ENCODE data around the gene CGB5.

CGB5 gene

DNA sequence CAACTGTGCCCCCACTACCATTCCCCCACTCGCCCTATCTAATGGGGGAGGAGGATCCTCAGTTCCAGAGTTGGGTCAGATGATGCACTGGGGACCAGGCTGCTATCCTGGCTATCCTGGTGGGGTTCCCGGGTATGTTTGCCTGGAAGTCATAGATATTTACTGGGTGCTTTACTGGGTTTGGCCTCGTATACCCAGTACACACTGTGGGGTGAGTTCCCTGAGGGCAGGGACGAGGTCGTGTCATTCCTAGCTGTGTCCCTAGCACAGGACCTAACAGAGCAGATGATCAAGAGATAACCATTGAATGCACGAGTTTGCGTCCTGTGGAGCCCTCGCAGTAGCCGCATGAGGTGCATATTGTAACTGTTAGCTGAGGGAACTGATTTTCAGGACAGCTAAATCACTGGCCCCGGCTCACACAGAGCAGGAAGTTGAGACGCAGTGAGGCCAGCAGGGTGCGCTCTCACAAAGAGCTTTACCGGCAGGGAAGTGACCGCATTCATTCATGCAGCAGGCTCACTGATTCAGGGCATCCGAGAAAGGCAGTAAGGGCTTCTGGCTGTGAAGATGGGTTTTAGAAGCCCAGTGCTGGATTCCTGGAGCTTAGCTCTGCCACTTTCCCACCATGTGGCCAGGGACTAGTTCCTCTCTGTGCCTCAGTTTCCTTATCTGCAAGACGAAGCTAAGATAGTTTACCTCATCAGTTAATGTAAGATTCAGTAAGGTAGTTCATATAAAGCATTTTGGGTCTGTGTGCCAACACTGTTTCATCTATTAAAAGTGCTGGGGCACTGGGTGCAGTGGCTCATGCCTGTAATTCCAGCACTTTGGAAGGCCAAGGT, 43.9 kb upstream of the CGB5 start:
- Histone ChIP-seq H3K36me3 (ENCODE audit: control insufficient read depth in 2 of 2, insufficient read depth in 1 of 2, low read length in 2 of 2) (peaks cover 42 to 47% of the 10 kb centered on the region in 2 experiments), H3K4me3 (ENCODE audit: low read depth, low read length) (no peak overlapping the region), H3K4me1 (ENCODE audit: control insufficient read depth, insufficient read depth, low read length) (0 out of 2 replicates have a peak, but pooled peaks cover 3% of the 10 kb centered on the region), H3K9me3 (ENCODE audit: control insufficient read depth, insufficient read depth, low read depth, low read length) (no peaks in the 10 kb centered on the region), H3K27ac (ENCODE audit: extremely low read depth, low read depth, low read length) (no peak overlapping the region)
- ChIA-PET CTCF (interaction anchor here (0.6 to 5.5 kb wide), 53 partner anchors 11 to 847 kb away, joined by 3 to 133 read pairs (median 4); partner anchors contain the start of genes BAX and KCNA7), POLR2A (interaction anchor here (0.5 to 1.4 kb wide), 10 partner anchors 10 to 354 kb away, joined by 3 to 7 read pairs (median 3); partner anchors contain the start of gene IZUMO1)
- TF ChIP-seq TRIM28 (IDR thresholded peaks at IDR 0.05; ENCODE audit: borderline replicate concordance, low read length) = 0 out of 2 replicates have a peak, but pooled peaks have one; percentile 13
- peak; percentile 59; the same call in 1 of the 2 replicates for TF ChIP-seq CTCF (tag by site-specific recombination; IDR thresholded peaks at IDR 0.05)
- no peak for TF ChIP-seq ZBTB6 (tag by site-specific recombination; IDR thresholded peaks at IDR 0.05)
- no peak for TF ChIP-seq ZFHX2 (tag by site-specific recombination; conservative IDR thresholded peaks at IDR 0.05)
- TF ChIP-seq ZNF654 (tag by site-specific recombination; IDR thresholded peaks at IDR 0.05; ENCODE audit: low read depth) = peak; percentile 41
- TF ChIP-seq ZNF24 (tag by site-specific recombination; IDR thresholded peaks at IDR 0.05) = peak; percentile 59; the same call in 1 of the 2 replicates
- TF ChIP-seq, protein P1, sequence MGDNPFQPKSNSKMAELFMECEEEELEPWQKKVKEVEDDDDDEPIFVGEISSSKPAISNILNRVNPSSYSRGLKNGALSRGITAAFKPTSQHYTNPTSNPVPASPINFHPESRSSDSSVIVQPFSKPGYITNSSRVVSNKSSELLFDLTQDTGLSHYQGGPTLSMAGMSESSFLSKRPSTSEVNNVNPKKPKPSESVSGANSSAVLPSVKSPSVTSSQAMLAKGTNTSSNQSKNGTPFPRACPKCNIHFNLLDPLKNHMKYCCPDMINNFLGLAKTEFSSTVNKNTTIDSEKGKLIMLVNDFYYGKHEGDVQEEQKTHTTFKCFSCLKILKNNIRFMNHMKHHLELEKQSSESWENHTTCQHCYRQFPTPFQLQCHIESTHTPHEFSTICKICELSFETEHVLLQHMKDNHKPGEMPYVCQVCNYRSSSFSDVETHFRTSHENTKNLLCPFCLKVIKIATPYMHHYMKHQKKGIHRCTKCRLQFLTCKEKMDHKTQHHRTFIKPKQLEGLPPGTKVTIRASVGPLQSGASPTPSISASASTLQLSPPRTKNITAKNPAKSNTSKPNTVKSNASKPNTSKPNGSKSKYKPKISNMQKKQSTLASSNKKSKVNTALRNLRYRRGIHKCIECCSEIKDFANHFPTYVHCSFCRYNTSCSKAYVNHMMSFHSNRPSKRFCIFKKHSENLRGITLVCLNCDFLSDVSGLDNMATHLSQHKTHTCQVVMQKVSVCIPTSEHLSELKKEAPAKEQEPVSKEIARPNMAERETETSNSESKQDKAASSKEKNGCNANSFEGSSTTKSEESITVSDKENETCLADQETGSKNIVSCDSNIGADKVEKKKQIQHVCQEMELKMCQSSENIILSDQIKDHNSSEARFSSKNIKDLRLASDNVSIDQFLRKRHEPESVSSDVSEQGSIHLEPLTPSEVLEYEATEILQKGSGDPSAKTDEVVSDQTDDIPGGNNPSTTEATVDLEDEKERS (tag by site-specific recombination; IDR thresholded peaks at IDR 0.05) = no peak
- no peak for TF ChIP-seq ZBTB21 (tag by site-specific recombination; IDR thresholded peaks at IDR 0.05)
- TF ChIP-seq ZNF660 (tag by site-specific recombination; IDR thresholded peaks at IDR 0.05) = peak; percentile 78; the same call in 1 of the 2 replicates
- TF ChIP-seq, protein P2, sequence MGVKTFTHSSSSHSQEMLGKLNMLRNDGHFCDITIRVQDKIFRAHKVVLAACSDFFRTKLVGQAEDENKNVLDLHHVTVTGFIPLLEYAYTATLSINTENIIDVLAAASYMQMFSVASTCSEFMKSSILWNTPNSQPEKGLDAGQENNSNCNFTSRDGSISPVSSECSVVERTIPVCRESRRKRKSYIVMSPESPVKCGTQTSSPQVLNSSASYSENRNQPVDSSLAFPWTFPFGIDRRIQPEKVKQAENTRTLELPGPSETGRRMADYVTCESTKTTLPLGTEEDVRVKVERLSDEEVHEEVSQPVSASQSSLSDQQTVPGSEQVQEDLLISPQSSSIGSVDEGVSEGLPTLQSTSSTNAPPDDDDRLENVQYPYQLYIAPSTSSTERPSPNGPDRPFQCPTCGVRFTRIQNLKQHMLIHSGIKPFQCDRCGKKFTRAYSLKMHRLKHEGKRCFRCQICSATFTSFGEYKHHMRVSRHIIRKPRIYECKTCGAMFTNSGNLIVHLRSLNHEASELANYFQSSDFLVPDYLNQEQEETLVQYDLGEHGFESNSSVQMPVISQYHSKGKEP (tag by site-specific recombination; IDR thresholded peaks at IDR 0.05) = peak; percentile 58; the same call in 1 of the 2 replicates
- TF ChIP-seq MZF1 (tag by site-specific recombination; IDR thresholded peaks at IDR 0.05; ENCODE audit: borderline replicate concordance) = no peak
- TF ChIP-seq, protein P3, sequence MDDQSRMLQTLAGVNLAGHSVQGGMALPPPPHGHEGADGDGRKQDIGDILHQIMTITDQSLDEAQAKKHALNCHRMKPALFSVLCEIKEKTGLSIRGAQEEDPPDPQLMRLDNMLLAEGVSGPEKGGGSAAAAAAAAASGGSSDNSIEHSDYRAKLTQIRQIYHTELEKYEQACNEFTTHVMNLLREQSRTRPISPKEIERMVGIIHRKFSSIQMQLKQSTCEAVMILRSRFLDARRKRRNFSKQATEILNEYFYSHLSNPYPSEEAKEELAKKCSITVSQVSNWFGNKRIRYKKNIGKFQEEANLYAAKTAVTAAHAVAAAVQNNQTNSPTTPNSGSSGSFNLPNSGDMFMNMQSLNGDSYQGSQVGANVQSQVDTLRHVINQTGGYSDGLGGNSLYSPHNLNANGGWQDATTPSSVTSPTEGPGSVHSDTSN (CRISPR knock-in tag; IDR thresholded peaks at IDR 0.05) = no peak
- TF ChIP-seq ZIC2 (tag by site-specific recombination; IDR thresholded peaks at IDR 0.05) = peak; percentile 79

DNA sequence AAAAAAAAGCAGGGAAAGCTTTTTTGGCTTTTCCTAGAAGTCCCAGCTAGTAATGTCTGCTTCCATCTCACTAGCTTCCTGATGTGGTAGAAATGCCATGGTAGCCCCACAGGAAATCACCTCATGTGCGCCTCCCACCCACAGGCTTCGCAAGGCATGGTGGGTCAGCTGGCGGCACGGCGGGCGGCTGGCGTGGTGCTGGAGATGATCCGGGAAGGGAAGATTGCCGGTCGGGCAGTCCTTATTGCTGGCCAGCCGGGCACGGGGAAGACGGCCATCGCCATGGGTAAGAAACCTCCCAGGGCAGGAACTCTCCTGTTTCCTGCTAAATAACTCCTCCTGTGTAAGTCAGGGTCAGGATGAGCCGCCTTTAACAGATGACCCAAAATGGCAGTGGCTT, 39.5 kb upstream of the CGB5 start:
- no peak overlapping the region for H3K4me3 ChIP-seq (ENCODE audit: low read depth, low read length)
- POLR2A ChIA-PET = no interaction called here
- H3K4me1 ChIP-seq (ENCODE audit: control insufficient read depth, insufficient read depth, low read length) = no peaks in the 10 kb centered on the region
- CTCF ChIA-PET = interaction anchor here (1.0 to 3.2 kb wide), 3 partner anchors 11 to 102 kb away, joined by 4 to 23 read pairs (median 9); partner anchors contain the start of genes GYS1 and RUVBL2
- H3K36me3 ChIP-seq (ENCODE audit: control insufficient read depth in 2 of 2, insufficient read depth in 1 of 2, low read length in 2 of 2) = peaks cover 65 to 71% of the 10 kb centered on the region in 2 experiments
- H3K27ac ChIP-seq (ENCODE audit: extremely low read depth, low read depth, low read length) = no peak overlapping the region
- no peaks in the 10 kb centered on the region for H3K9me3 ChIP-seq (ENCODE audit: control insufficient read depth, insufficient read depth, low read depth, low read length)
- TF ChIP-seq IKZF3 (tag by site-specific recombination; IDR thresholded peaks at IDR 0.05) = no peak
- TF ChIP-seq ZNF624 (tag by site-specific recombination; IDR thresholded peaks at IDR 0.05) = no peak
- no peak for TF ChIP-seq ZBTB7A (tag by site-specific recombination; IDR thresholded peaks at IDR 0.05; ENCODE audit: low read depth)
- TF ChIP-seq, protein P4, sequence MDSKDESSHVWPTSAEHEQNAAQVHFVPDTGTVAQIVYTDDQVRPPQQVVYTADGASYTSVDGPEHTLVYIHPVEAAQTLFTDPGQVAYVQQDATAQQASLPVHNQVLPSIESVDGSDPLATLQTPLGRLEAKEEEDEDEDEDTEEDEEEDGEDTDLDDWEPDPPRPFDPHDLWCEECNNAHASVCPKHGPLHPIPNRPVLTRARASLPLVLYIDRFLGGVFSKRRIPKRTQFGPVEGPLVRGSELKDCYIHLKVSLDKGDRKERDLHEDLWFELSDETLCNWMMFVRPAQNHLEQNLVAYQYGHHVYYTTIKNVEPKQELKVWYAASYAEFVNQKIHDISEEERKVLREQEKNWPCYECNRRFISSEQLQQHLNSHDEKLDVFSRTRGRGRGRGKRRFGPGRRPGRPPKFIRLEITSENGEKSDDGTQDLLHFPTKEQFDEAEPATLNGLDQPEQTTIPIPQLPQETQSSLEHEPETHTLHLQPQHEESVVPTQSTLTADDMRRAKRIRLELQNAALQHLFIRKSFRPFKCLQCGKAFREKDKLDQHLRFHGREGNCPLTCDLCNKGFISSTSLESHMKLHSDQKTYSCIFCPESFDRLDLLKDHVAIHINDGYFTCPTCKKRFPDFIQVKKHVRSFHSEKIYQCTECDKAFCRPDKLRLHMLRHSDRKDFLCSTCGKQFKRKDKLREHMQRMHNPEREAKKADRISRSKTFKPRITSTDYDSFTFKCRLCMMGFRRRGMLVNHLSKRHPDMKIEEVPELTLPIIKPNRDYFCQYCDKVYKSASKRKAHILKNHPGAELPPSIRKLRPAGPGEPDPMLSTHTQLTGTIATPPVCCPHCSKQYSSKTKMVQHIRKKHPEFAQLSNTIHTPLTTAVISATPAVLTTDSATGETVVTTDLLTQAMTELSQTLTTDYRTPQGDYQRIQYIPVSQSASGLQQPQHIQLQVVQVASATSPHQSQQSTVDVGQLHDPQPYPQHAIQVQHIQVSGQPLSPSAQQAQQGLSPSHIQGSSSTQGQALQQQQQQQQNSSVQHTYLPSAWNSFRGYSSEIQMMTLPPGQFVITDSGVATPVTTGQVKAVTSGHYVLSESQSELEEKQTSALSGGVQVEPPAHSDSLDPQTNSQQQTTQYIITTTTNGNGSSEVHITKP (tag by site-specific recombination; IDR thresholded peaks at IDR 0.05) = no peak
- no peak for TF ChIP-seq ZNF561 (tag by site-specific recombination; IDR thresholded peaks at IDR 0.05; ENCODE audit: borderline replicate concordance)
